HTERT RPE-1 (cell line): ENCODE data around the gene EPS15.
"Not testable (repeated sequence)": the region's sequence is repeated elsewhere in the genome, so short reads cannot be mapped to it uniquely, and the experiment has no call there.

ENCODE experiments used
- in situ Hi-C: fragments of 300-500 bp; cut with MboI; formaldehyde crosslinking; loops from 4 replicates; pipeline ENCODE4 v1.14.3; 2020; ENCODE audit warnings: low sequenced_read_pairs

The EPS15 gene

DNA sequence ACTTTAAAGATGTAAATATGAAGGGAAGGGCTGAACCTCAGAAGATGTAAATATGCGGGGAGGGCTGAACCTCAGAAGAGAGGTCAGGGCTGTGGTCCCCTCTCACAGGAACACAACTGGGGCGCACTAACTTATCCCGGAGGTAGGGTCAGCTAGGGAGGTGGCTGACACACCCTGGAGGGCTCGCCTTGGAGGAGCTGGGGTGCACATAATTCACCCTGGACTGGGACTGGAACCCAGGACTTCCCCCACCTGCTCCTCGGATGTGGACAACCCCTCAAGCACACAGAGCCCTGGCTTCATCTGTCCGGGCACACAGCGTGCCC lies 174.8 kb downstream of the EPS15 start:
- in situ Hi-C loops: no loop called here

DNA sequence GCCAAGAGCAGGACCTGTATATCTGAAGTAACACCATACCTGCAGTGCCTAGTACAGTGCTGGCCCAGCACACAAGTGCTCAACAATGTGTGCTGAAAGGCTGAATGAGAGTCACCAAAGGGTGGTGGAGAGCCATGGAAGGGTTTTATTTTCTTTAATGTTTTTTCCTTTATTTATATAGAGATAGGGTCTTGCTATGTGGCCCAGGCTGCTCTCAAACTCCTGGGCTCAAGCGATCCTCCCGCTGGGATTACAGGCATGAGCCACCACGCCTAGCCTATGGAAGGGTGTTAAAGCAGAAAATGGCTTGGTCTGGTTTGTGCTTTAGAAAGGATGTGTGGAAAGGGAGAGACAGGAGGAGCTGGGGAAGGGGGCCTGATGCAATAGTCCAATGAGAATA lies 175.4 kb downstream of the EPS15 start:
- in situ Hi-C loops: no loop called here

DNA sequence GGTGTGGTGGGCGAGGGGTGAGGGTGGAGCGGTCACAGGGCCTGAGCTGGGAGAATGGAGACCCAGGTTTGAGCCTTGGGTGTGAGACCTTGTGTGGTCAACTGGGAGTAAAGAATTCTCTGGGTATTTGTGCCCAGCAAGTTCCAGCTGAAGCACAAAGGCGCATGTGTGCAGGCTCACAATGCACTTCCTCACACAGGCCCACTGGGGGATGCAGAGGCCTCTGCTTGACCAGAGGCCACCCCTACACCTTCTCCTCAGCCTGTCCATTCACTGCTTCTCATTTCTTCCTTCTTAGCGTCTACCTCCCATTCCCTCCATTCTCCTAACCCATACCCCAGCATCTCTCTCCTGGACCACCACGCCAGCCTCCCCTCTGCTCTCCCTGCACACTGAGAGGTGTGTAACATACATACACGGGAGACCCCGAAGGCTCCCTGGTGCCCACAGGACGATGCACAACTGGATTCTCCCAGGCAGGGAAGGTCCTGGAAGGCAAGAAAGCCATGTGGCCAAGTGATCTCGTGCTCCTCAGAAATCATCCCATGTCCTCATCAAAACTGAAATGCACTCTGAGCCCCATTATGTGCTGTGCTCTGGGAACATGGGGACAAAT lies 176.4 kb downstream of the EPS15 start:
- in situ Hi-C loops: no loop called here

DNA sequence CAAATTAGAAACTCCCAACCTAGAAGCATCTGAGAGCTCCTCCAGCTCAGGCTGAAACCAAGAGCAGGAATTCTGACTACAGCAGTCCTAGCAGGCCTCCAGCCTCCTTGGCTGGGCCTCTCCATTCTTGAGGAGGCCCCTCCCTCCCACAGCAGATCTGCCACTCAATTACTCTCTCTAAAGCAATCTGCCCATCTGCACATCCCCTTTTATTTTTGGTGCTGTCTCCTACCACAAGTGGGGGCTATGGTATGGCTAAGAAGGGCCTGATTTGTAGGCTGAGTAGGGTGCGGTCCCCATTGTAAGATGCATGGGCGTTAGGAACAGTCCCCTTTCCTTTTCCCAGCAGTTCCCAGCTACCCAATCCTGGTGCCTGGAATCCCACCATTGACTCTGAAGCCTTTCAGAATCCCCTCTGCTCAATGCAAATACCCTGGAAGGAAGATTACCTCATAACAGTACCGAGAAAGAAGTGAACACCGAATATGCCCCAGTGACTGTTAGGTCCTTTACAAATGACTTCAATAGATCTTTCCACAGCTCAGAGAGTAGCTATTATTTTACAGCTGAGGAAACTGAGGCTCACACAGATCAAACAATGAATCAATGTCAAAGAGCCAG lies 177.1 kb downstream of the EPS15 start:
- in situ Hi-C loops: no loop called here

DNA sequence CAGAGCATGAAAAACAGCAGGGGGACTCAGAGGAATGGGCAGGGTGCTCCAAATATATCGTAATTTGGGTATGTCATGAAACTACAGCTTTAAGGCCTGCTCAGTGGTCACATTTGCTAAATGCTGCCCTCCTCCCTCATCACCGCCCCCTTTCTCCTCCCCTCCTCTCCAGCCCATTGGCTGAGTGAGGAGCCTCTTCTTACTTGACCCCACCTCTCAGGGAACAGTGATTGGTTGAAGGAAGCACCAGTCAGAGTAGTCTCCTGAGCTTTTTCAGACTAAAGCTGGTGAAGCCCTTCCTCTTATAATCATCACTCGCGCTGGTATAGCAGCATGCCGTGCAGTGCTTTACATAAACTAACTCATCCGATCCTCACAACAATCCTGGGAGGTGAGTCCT lies 178.7 kb downstream of the EPS15 start:
- in situ Hi-C loops: no loop called here

DNA sequence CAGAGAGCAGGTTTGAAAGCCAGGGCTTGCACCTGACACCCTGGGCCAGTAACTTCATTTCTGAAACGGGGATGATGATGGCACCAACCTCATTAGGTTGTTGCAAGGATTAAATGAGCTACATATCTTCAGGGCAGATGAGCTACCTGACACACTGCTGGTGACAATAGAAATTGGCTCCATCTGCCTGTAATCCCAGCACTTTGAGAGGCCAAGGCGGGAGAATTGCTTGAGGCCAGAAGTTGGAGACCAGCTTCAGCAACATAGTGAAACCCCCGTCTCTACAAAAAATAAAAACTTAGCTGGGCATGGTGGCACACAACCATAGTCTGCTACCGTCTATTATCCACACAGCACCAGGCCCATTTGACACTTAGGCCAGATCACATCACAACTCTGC lies 182.4 kb downstream of the EPS15 start:
- in situ Hi-C loops: no loop called here

DNA sequence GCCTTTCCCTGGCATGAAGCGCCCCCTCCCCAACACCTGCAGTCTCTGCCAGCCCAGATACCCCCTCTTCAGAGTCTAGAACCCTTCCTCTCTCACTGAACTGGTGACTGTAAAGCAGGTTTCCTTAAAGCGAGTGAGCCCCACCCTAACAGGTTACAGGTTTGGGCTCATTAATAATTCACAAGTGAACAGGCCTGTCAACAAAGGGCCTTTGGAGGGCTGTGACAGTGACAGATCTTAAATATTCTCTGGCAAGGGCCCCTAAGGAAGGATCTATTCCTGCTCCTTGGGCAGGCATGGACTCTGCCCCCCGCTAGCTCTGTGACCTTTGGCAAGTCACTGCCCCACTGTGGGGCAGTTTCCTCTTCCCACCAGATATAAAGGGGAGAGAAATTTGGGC lies 183.1 kb downstream of the EPS15 start:
- in situ Hi-C loops: no loop called here

DNA sequence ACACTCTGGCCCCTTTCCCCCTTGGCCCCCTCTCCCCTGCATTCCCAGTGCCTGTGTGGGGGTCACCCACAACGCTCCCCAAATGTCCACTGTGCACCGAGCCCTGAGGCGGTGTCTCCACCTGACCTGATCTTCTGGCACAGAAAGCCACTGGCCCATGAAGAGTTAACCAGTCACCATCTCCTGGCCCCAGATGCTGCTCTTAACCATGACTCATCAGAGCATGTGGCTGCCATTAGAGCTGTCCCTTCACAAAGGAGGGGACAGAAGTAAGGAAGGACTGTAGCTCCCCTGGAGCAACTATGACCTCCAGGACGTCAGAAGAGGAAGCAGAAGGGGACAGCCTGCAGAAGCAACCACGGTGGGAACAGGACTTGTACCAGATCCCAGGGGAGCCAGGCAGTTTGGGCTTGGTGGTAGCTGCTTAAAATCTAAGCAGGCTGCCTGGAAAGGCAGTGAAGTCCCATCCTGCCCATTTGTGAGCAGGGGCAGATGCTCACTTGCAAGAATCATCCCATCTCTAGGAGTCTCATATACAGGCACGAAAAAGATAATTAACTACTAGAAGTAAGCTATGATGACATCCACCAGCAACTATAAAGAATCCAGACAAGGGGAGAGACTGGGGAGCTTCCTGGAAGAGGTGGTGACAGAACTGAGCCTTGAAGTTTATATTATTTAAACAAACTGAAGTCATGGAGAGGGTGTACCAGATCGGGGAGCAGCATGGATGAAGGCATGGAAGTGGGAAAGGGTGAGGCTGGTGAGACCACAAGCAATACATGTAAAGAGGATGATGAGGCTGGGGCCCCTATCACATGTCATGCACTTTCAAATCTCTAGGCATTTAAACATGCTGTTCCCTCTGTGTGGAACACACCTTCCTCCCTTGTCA lies 187.6 kb downstream of the EPS15 start:
- in situ Hi-C loops: no loop called here

DNA sequence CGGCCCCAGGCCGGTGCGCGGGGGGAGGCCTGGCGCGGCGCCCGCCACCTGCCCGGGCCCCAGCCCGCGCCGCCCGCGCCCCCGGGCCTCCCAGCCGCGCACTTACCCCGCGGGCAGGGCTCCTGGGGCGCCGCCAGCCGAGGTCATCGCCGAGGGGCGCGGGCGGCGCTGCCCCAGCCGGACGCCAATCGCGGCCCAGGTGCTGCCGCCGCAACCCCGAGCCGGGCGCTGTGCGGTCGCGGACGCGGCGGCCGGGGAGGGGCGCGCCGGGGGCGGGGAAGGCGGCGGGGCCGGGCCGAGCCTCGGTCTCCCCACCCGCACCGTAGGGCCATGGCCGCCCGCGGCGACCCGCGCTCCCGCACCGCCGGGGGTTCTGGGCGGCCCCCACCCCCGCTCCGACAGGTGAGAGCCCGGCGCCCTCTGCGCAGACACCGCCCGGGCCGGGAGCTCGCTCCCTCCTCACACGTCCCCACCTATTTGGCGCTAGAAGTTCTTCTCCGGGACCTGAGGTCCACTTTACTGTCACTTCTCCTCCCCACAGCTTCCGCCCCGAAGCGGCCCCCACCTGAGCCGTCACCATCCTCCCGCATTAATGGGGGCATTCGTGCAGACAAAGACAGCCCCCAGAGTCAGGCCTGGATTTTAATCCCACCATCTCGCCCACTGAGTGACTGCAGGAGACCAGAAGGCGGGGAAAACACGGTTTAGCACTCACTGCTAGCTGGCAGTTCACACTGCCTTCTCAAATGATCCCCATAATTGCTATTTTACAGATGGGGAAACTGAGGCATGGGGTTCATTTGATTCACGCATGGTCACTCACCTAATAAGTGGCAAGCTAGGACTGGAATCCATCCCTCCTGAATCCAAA lies 188.5 kb downstream of the EPS15 start, which contains the start of gene TTC39A:
TSS of gene TTC39A (minus strand) at position 232 of the 871 bp plus-strand sequence. CDS start at position 147, 85 bp downstream.
- in situ Hi-C loops: no loop called here

DNA sequence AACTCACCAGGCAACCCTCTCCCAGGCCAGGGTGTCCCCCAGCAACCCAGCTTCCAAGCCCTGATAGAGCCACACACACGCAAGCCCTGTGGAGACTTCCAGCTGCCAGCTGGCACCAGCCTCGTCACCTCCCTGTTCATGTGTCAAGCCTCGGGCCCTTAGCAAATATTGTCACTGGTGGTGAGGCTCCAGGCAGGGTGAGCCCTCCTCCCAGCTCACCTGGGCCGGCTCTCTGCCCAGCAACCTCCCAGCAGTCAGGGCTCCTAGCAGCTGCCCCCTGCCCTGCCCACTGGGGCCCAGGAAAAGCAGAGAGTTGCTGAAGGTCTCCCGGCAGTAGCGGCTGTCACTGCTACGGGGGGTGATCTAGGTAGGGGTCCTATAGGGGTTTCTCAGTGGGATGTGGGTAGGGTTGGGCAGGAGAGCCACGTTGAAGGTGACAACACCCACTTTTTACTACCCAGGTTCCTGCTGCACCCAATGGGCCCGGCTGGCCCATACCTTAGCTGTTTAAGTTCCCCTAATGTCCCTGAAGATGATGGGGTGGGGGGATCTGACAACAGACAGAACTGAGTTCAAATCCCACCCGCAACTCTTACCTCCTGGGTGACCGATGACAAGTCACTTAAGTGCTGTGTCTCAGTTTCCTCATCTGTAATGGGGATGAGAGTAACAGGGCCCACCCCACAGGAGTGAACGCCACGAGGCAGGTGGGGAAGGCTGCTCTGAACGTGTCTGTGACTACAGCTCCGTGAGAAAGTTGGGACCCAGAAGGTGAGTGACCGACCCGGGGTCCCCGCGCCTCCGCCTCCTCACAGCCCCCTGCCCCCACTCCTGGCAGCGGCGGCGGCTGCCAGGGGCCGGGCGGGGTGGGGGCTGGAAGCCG lies 189.4 kb downstream of the EPS15 start:
- in situ Hi-C loops: no loop called here

DNA sequence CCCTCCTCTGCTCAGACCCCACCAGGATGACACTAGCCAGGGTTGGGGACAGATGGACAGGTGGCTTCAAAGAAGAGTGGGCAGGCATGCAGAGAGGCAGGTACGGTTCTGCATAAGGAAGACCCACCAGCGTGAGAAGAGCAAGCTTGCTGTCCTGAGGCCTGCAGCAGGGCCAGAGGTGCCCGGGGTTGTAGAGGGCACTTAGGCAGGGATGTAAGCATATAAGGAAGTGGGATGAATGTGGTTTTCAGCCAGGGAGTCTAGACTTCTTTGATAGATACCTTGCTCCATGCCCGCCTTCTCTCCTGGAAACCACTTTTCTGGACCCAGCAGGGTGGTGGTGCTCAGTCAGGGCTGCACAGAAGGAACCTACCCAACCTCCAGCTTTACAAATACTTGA lies 190.1 kb downstream of the EPS15 start:
- in situ Hi-C loops: no loop called here

DNA sequence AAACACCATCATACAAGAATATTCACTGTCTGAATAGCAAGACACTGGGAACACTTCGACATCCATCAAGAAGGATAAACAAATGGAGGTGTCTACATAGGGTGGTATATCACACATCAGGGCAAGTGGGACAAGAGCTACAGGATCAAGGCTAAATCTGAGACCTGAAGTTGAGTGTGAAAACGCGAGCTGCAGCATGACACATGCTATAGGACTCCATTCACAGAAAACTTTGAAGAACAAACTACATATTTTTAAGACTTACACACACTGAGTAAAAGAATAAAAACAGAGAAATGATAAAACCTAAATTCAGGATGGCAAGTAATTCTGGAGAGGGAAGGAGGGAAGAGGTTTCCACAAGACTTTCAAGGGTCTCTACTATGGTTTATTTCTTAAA lies 190.8 kb downstream of the EPS15 start:
- in situ Hi-C loops: no loop called here

DNA sequence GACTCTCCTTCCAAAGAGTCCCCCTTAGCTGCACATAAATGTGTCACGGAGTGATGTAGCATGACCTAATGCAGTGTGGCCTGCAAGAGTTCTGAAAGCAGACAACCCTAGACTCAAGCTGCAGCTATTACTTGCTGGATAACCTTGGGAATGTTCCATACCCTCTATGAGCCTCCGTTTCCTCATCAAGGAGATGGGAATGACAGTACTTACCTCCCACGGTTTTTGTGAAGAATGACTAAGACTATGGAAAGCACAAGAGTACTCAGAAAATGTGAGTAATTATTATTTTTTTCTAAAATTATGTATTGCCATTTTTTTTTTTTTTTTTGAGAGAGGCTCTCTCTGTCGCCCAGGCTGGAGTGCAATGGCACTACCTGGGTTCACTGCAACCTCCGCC lies 191.7 kb downstream of the EPS15 start:
- in situ Hi-C loops: no loop called here

DNA sequence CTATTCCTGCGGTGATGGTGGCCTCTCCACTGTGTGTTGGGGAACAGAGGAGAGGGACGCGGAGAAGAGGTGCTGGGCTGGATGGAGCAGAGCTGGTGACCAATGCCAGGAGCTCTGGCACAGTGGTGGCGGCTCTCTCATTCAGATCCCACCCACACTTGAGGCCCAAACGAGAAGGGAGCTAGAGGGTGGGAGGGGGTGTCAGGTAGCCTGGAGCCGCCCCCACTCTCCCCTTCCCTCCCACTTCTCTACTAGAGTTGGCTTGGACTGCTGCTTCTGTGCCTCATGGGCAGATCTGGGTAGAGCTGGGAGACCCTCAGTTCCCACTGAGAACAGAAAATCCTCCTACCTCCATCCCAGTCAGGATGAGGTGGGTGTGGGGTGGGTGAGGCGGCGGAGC lies 192.2 kb downstream of the EPS15 start:
- in situ Hi-C loops: no loop called here

DNA sequence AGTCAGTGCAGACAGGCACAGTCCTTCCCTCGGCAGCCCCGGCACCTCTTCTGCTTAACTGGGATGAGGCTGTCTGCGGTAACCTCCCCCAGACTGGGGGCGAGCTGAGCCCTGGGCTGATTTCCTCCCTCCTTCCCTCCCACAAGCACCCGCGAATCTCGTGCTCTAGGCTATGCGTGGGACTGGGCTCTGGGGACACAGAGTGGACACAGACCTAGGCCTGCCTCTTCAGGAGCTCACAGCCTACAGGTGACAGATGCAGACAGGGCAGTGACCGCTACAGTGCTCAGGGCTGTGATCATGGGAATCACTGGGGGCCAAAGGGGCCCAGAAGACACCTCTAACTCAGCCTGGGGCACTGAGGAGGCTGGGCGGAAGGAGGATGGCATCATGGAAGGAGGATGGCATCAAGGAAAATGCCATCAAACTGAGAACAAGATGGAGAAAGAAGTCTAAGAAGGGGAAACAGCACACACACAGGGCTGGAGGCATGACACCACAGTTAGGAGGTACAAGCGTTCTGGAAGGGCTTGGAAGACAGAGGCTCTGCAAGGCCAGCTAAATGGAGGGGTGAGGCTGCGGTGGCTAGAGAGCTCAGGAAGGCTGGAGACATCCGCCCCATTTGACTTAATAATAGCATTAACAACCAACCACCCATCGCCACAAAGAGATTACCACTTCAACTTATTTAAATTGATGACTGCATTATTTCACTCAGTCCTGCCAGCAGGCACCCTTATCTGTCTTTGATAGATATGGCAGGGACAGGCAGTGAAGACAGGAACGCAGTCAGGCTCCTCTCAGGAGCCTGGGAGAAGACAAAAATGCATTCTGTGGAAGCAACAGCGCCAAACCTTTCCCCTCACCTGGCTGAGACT lies 192.9 kb downstream of the EPS15 start:
- in situ Hi-C loops: no loop called here

DNA sequence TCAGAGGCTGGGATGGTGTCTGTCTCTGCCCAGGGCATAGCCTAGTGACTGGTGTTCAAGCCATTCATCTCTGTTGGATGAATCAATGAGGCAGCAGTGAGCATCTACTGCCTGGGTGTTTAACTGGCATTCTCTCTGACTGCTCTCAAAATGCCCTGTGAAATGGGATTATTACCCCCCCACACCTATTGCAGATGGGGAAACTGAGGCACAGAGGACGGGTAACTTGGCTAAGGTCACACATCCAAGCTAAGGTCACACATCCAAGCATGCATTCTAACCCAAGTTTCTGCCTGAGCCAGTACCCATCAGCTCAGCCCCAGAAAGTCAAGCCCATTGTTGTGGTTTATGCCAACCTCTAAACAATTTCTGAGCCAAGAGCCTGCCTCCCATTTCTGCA lies 193.7 kb downstream of the EPS15 start:
- in situ Hi-C loops: no loop called here

DNA sequence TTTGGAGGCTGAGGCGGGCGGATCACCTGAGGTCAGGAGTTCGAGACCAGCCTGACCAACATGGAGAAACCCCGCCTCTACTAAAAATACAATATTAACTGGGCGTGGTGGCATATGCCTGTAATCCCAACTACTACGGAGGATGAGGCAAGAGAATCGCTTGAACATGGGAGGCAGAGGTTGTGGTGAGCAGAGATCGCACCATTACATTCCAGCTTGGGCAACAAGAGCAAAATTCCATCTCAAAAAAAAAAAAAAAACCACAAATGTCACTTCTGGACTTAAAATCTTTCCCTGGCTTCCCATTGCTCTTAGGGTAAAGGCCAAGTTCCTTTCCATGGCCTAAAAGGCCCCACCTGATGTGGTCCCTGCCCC lies 194.1 kb downstream of the EPS15 start:
- in situ Hi-C loops: not testable (repeated sequence)

DNA sequence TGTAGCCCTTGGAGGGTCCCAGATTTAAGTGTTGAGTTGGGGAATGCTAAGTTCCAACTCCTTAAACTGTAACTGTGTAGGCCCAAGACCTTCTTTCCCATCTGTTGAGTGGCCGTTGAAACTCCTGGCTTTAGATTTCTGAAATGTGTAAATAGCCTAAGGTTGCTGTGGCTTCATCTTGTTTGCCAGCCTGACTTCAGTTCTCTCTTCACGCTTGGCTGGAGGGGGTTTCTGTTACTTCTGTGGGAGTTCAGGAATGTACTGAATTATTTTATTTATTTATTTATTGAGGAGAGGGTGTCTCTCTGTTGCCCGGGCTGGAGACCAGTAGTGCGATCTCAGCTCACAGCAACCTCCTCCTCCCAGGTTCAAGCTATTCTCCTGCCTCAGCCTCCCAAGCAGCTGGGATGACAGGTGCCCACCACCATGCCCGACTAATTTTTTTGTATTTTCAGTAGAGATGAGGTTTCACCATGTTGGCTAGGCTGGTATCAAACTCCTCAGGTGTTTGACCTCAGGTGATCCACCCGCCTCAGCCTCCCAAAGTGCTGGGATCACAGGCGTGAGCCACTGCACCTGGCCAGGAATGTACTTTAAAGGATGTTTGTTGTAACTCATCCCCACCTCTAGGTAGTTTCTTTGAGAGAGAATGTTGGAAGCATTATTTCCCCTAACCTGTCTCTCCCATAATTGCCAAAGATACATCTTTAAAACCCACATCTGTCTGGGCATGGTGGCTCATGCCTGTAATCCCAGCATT lies 194.6 kb downstream of the EPS15 start:
- in situ Hi-C loops: no loop called here

DNA sequence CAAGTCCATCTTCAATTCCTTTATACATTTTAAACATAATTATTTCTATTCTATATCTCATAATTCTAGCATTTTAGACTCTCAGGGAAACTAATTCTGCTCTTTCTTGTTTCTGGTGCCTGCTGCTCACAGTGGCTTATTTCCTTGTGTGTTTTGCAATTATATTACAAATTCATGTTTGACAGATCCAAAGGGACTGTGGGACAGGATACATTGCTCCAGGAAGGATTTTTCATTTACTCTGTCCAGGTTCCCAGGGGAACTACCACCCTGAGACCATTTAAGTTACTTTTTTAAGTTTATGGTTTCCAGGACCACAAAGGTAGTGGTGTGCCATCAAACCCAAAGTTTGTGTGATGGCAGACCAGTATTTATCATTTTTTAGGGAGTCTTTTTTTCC lies 195.3 kb downstream of the EPS15 start:
- in situ Hi-C loops: no loop called here
